AG04450 (cell line): ENCODE results near the gene RFT1. TPM values are rescaled to one million over a fixed set of nuclear protein-coding genes. Genes with fewer than 3 reads are reported as not detected.

ENCODE experiments used
- CTCF ChIA-PET: fragments of 300-600, 350-600 bp; formaldehyde crosslinking; extraction: SDS; loops from one replicate; lab custom pipeline; 2022; ENCODE audit warnings: antibody characterized with exemption, inconsistent platforms; lab: Charles Lee
- POLR2A ChIA-PET: fragments of 350-600 bp; formaldehyde crosslinking; extraction: SDS; loops from one replicate; lab custom pipeline; 2021; ENCODE audit warnings: antibody characterized with exemption, inconsistent platforms; lab: Yijun Ruan, JAX
- DNase-seq: peaks from one replicate; pipeline ENCODE4 v3.0.0-alpha.2; 2011; ENCODE audit warnings: low read depth, low spot score
- H3K27ac ChIP-seq: one replicate; pipeline ENCODE4 v1.5.1; 2012; ENCODE audit warnings: low read depth, low read length, control low read depth
- H3K27me3 ChIP-seq: one replicate; pipeline ENCODE4 v1.6.0; 2012; ENCODE audit warnings: low read length; ENCODE audit not compliant: control insufficient read depth, insufficient read depth
- H3K4me3 ChIP-seq: 2 replicates; pipeline ENCODE4 v1.5.1; 2011; ENCODE audit warnings: mild to moderate bottlenecking, low read depth, low read length, control low read depth
- H3K9me3 ChIP-seq: 2 replicates; pipeline ENCODE4 v1.5.1; 2012; ENCODE audit warnings: low read length; ENCODE audit not compliant: control insufficient read depth, insufficient read depth
- CTCF ChIP-seq: IDR thresholded peaks from 2 replicates; pipeline ENCODE4 v1.5.1; 2011; ENCODE audit warnings: low read depth, low read length, control low read depth, inconsistent platforms
- polyA plus RNA-seq: library from polyadenylated mRNA; depleted of rRNA; stranded (reverse); fragments of >200 nt; gene quantifications from 2 replicates; pipeline ENCODE4 v1.2.3, GENCODE V29; 2011

Gene RFT1
- polyA plus RNA-seq, 1 experiment: 26.4 TPM

- H3K27me3 ChIP-seq: no peaks in the 10 kb centered on the region
- no peak for DNase-seq
- ChIA-PET CTCF (interaction anchor here (0.8 kb wide), 1 partner anchor 22 kb away, joined by 3 read pairs; no protein-coding TSS in a partner anchor), POLR2A (no interaction called here)
- TF ChIP-seq CTCF: no peak
- H3K4me3 ChIP-seq: no peak overlapping the region
- no peaks in the 10 kb centered on the region; the same call in 1 of the 2 replicates for H3K9me3 ChIP-seq
- no peak overlapping the region for H3K27ac ChIP-seq
Observed at GRCh38 chr3:53174346-53175250, 44.4 kb upstream of the RFT1 start.

GRCh38 chr3:53173107-53173506, 42.9 kb upstream of the RFT1 start:
- ChIA-PET CTCF (interaction anchor here (1.4 kb wide), 1 partner anchor 59 kb away, joined by 3 read pairs; no protein-coding TSS in a partner anchor), POLR2A (no interaction called here)
- Histone ChIP-seq H3K4me3 (no peak overlapping the region), H3K27me3 (no peaks in the 10 kb centered on the region), H3K27ac (no peak overlapping the region), H3K9me3 (no peaks in the 10 kb centered on the region; the same call in 1 of the 2 replicates)
- DNase-seq: no peak
- no peak for TF ChIP-seq CTCF

GRCh38 chr3:53171827-53172505, 41.7 kb upstream of the RFT1 start:
- DNase-seq: no peak
- H3K27me3 ChIP-seq: no peaks in the 10 kb centered on the region
- ChIA-PET CTCF (interaction anchor here (1.4 kb wide), 1 partner anchor 57 kb away, joined by 3 read pairs; no protein-coding TSS in a partner anchor), POLR2A (no interaction called here)
- H3K9me3 ChIP-seq: no peaks in the 10 kb centered on the region; the same call in 1 of the 2 replicates
- no peak overlapping the region for H3K27ac ChIP-seq
- no peak for TF ChIP-seq CTCF
- no peak overlapping the region for H3K4me3 ChIP-seq

GRCh38 chr3:53171064-53171418, 40.8 kb upstream of the RFT1 start:
- ChIA-PET CTCF (no interaction called here), POLR2A (no interaction called here)
- no peak overlapping the region for H3K4me3 ChIP-seq
- no peak for TF ChIP-seq CTCF
- H3K27me3 ChIP-seq: no peaks in the 10 kb centered on the region
- no peak for DNase-seq
- no peaks in the 10 kb centered on the region; the same call in 1 of the 2 replicates for H3K9me3 ChIP-seq
- H3K27ac ChIP-seq: no peak overlapping the region
